Left renal pelvis (tissue), 4 donors: Measurements from ENCODE around the gene CLSTN3. TPM values are rescaled to one million over a fixed set of nuclear protein-coding genes. Genes with fewer than 3 reads are reported as not detected.

Experiments
- DNase-seq, 4 donors: peaks; one replicate each; pipeline ENCODE4 v3.0.0-alpha.2; 2013; ENCODE audit warnings: low read depth in 4 of 4, low spot score in 3 of 4
- polyA plus RNA-seq, 4 donors: library from polyadenylated mRNA; unstranded; fragments of 120-200 nt; gene quantifications; one replicate each; pipeline ENCODE4 v1.2.1, GENCODE V29; 2013; ENCODE audit not compliant: insufficient read length in 4 of 4

The CLSTN3 gene
- 100 to 1,000 TPM in 1 of 4 donors, 10 to 100 TPM in 3; 53.4 to 105 (median 76.9) TPM for polyA plus RNA-seq

DNA sequence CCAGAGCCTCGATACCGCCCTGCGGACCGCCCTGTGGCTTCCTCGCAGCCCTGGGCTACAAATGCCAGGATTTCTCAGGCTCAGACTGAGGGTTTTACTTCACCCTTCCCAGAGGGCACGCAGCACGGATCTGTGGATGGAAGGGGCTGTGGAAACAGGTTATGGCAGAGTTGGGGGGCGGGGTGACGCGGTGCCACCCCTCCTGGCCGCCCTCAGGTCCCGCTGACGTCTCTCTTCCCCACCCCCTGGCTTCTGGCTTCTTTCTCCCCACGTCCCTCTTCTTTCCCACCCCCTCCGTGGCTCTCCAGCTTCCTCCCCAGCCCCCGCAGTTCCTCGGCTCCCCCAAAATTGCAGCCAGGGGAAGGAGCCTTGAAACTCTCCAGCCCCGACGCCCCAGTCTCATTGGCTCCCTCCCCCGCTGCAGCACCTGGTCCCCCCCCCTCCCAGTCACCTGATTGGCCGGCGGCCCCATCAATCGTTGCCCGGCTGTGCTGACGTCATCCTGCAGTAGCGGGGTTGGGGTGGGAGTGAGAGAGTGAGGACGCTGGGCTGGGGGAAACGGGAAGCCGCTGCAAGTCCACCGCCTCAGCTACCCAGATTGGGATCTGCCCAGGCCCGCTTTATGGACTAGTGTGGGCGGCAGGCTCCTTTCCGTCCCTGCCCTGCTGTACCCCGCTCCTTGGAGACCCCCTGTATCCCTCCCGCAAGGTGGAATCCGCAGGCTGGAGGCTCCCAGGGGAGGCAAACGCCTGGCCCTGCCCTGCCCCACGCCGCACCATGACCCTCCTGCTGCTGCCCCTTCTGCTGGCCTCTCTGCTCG lies at the start of gene CLSTN3:
TSS of gene CLSTN3 (plus strand) at position 500 of the 820 bp plus-strand sequence. CDS start at position 778, 278 bp downstream.
- peak in 2 of 4 donors; percentile 73 to 84 for DNase-seq

DNA sequence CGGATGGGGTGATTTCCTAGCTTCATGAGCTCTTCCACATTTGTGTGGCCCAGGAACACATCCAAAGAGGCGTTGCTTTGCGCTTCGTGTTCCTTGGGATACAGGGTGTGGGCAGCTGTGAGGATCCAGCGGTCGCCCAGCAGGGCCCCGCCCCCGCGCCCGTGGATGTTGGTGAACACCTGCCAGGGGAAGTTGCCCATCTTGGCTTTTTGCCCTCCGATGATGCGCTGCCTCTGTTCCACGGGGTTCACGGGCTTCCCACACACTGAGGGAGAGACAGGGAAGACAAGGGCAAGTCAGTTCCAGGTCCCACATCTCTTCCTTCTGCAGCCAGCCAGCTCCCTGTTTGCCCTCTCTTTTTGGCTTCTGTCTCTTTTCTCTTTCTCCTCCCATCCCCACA lies 49.1 kb upstream of the CLSTN3 start:
- no peak for DNase-seq

DNA sequence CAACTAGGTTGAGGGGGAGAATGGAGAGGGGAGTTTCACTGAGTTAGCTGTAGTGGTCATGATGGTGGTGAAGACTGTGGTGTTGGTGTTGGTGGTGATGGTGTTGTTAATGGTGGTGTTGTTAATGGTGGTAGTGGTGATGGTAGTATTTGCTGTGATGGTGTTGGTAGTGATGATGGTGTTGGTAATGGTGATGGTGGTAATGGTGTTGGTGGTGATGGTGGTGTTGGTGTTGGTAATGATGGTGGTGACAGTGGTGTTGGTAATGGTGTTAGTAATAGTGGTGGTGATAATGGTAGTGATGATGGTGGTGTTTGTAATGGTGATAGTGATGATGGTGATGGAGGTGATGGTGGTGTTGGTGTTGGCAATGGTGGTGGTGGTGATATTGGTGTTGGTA lies 47.0 kb upstream of the CLSTN3 start:
- no peak for DNase-seq

GRCh38 chr12:7089196-7089871 lies 40.8 kb upstream of the CLSTN3 start:
- DNase-seq: no peak

GRCh38 chr12:7090222-7090998 lies 39.8 kb upstream of the CLSTN3 start:
- DNase-seq: no peak

- no peak for DNase-seq
Measured at GRCh38 chr12:7091171-7091570, 39.0 kb upstream of the CLSTN3 start.

- peak in 1 of 4 donors; percentile 6 for DNase-seq
Measured at GRCh38 chr12:7091660-7092228, 38.4 kb upstream of the CLSTN3 start.

DNA sequence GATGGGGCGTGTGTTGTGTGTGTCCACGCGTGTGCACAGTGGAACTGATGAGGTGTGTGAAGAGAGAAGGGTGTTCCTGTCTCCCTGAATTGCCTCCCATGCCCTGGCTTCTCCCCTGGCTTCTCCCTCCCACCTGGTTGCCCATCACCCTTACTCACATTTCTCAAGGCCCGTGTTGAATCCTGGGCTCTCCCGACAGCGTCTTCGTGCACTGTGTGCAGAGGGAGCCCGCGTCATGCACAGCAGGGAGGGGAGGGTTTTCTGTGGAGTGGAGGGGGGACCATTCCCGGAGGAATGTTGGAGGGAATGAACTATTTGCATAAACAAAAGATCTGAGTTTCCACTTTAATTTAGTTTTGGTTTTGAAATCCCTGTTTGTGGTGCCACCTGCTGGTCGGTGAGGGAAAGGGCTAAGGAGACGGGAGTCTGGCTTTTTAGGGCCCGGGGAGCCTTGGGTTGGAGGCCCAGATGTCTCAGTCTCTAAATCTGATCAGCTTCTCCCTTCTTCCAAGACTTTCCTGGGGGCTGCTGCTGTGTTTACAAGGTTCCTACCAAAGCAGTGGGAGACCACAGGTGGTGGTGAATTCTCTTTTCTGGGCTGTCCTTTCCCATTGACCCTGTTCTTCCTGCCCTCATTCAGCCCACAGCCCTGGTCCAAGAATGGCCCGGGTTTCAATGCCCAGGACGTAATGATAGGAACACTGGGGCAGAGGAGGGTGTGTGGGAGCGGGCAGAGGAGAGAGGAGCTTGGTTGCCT lies 37.8 kb upstream of the CLSTN3 start, which contains the start of gene C1R:
TSS of gene C1R (minus strand) at position 217 of the 757 bp plus-strand sequence. CDS start at position 160, 57 bp downstream.
- peak; percentile 51 to 66 (median 56) for DNase-seq

GRCh38 chr12:7092986-7093460 lies 37.1 kb upstream of the CLSTN3 start:
- DNase-seq: no peak

DNA sequence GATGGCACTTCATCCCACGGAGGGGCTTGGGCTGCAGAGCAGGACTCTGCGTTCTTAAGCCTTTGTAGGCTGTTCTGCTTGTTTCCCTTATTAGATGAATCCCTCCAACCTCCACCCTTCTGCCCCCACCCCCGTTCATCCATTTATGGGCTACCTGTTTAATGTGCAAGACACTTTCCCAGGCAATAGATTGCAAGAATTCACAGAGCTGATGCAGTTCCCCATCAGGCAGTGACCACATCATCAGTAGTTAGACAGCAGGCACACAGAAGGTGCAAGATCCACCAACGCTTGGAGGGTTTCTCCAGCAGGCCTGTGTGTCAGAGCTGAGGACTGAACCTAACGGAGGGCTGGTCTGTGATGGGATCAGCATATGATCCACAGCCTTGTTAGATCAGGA lies 36.7 kb upstream of the CLSTN3 start:
- DNase-seq: no peak

DNA sequence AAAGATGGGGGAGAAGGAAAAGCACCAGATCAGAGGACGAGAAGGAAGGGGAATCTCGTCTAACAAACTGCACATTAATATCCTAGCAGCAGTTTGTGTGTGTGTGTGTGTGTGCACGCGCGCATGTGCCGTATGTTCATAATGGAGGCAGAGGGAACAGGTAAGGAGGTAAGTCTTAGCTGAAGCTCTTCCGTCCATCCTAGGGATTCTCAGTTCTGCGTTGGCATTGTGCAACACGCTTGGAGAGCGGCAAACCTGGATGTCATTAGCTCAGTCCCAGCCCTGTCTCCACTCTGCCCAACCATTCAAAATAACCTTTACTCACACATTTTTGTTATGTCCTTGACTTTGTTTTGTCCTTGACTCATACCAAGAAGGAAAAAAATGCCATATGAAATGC lies 36.3 kb upstream of the CLSTN3 start:
- DNase-seq: no peak

GRCh38 chr12:7096006-7096932 lies 33.9 kb upstream of the CLSTN3 start:
- DNase-seq: no peak

- DNase-seq: no peak
Measured at GRCh38 chr12:7096979-7097378, 33.2 kb upstream of the CLSTN3 start.

- no peak for DNase-seq
Measured at GRCh38 chr12:7099290-7099996, 30.7 kb upstream of the CLSTN3 start.

GRCh38 chr12:7100239-7100638 lies 29.9 kb upstream of the CLSTN3 start:
- no peak for DNase-seq

DNA sequence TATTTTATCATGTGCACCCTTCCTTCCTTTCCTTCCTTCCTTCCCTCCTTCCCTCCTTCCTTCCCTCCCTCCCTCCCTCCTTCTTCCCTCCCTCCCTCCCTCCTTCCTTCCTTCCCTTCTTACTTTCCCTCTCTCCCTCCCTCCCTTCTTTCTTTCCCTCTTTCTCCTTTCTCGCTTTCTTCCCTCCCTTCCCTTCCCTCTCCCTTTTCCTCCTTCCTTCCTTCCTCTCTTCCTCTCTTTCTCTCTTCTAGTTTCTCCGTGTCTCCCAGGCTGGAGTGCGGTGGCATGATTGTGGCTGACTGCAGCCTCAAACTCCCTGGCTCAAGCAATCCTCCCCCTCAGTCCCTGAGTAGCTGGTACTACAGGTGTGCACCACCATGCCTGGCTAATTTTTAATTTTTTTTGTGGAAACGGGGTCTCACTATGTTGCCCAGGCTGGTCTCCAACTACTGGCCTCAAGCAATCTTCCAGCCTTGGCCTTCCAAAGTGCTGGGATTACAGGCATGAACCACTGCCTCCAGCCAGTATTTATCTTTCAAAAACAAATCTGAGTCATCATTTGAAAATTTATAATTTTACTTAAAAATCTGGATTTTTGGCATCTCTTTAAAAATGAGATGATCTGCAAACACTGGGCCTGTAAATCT lies 29.0 kb upstream of the CLSTN3 start:
- DNase-seq: no peak

DNA sequence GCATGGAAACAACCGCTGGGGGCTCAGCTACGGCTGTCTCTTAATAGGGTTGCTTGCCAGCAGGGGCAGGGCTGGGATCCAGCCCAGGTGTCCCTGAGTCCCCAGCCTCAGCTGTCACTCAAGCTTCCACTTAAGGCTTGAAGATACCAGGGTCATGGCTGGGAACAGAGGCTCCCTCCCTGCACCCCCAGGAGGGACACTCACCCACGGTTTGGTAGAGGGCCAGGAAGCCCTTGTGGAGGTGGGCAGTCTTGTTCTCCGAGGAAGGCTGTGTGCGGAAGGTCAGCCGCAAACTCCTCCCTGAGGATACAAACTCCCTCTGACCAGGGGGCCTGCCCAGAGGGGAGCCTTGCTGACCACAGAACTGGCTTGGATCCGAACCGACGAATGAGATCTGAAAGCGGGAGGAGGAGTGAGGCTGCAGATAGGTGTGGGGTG lies 28.5 kb upstream of the CLSTN3 start:
- no peak for DNase-seq
